GM10266 (cell line): ENCODE results near the gene OTOF.

ENCODE experiments used
- DNase-seq: peaks from one replicate; pipeline ENCODE4 v3.0.0; 2012; ENCODE audit errors: extremely low spot score
- CTCF ChIP-seq: IDR thresholded peaks from 2 replicates; pipeline ENCODE4 v1.5.1; 2012; ENCODE audit warnings: mild to moderate bottlenecking, low read depth; ENCODE audit not compliant: control insufficient read depth, insufficient read depth; ENCODE audit errors: missing control alignments

The OTOF gene

DNA sequence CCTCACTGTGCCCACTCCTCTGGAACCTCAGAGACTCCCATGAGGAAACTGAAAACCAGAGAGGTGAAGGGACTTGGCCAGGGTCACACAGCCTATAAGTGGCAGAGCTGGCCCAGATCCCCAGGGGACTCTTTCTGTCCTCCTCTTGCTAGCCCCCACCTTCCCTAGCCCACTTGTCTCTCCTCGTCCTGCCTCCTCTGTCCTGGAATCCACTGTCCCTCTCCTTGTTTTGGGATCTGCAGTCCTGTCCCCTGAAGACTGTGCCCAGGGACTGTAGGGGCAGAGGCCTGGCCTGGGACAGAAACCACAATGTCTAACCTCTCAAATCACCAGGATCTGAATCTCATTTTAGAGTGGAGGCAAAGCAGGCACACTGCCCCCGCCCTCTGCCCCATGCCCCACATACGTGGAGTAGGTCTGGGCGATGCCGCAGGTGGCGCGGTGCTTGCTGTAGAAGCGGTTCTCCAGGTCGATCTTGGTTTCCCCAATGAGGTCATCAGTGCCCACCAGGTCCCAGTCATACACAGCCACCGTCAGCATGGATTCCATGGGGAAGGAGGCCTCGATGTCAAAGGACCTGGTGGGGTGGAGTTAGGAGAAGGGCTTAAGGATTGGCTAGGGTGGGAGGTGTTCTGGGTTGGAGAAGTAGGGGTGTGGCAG is 12.5 kb downstream of the OTOF start:
- no peak for DNase-seq
- TF ChIP-seq CTCF: no peak

GRCh38 chr2:26464390-26465265 is 13.3 kb downstream of the OTOF start:
- DNase-seq: no peak
- no peak for TF ChIP-seq CTCF

- no peak for TF ChIP-seq CTCF
- DNase-seq: no peak
Measured at GRCh38 chr2:26463244-26464192, 14.4 kb downstream of the OTOF start.

DNA sequence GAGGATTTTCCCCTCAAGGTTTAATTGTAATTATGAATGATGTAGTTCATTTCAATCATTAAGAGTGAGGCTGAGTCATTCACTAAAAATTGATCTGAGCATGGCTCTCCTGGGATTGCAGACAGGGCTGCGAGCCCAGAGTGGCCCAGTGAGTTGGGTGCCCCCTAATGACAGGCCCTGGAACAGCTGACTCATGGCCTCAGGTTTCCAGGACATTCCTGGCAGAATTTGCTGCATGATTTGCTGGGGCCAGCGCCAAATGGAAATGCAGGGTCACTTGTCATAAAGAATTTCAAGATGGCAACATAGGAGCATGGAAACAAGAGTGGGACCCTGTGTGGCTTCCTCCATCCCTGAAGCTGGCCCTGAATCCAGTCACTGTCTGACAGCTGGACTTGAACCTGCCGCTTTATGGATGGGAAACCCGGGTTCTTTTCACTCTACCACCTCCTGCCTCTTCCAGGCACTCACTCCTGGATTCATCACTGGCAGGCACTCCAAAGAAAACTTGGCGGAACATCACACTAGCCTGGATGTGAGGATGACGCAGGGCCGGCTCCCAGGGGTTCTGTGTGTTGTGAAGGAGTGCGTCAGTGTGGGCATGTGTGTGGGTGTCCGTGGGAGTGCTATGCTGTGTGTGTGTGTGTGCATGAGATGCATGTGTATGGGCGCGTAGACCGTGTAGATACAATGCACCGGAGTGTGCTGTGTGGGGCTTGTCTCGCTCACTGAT is 15.2 kb downstream of the OTOF start:
- TF ChIP-seq CTCF: peak; percentile 45
- DNase-seq: no peak

DNA sequence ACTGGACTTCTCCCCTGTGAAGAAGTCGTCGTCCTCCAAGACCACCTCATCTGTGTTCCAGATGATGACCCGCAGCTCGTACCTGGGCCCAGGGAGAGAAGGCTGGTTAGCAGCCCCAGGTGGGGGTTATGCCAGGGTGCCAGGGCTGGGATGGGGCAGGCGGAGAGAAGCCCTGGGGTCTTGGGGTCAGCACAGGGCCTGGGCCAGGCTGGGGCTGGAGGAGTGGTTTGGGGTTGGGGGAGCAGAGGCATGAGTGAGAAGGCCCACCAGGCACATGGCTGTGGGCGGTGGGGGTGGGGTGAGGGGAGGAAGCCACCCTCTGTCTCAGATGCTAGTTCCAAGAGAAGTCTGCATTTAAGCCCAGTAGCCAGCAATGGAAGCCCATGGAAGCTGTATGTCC is 15.8 kb downstream of the OTOF start:
- no peak for DNase-seq
- TF ChIP-seq CTCF: no peak

DNA sequence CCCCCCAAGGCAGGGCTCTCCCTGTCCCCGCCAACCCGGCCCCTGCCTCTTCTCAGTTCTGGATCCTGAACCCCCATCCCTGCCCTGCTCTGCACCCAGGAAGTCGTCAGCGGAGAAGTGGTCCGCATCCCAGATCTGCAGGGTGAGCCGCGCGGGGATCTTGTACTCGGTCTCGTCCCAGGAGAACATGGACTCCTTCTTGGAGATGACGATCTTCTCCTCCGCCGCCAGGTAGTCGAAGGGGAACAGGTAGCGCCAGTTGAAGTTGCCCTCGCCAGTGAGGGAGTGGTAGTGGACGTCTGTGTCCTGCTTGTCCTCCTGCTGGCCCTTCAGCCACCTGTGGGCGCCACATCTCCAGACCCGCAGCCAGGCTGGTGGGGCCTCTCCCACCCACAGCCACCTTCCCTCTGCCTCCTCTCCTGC is 16.3 kb downstream of the OTOF start:
- DNase-seq: no peak
- no peak for TF ChIP-seq CTCF
